ENCODE results near the gene CIITA. TPM values are rescaled to one million over a fixed set of nuclear protein-coding genes. Genes with fewer than 3 reads are reported as not detected.

CIITA gene
- total RNA-seq, 4 donors from 2014 or later = 1.2 to 26.9 (median 13.9) TPM

DNA sequence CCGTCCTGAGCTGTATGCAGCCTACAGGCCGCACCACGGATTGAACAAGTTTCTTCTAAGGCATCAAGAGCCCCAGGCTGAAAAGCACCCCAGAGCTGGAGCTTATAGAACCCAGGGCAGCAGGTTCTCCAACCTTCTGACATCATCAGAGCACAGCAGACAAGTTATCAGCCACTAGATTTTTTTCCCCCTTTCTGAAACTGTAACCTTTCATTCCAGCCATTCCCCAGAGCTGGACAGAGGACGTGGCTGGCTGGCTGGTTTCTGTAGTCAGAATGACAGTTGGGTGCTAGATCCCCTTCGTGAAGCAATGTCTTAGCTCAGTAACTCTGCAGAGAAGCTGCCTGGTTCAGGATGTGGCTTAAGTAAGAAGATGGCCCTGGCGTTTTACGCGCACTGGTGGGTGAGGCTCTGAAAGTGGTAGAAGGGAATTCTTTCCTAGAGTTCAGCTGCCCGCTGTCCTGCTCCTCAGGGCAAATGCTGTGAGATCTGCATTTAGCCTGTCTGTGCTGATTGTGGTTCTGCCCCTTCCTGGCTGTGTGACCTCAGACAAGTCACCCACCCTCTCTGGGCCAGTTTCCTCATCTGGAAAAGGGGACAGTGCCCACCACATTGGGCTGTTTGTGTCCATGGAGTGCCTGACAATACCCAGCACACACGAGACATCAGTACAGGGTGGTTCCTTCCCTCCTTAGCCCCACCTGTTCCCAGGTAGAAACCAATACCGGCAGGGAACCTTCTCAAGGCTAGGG is 56.1 kb downstream of the CIITA start:
- peaks cover 24 to 40% (median 35%) of the 10 kb centered on the region in 4 donors for H3K4me1 ChIP-seq
- H3K4me3 ChIP-seq = no peak overlapping the region
- in situ Hi-C loops (cut with MboI; ENCODE audit: low pct_ligation_motif_present in 1 of 4, low pct_unique_long_range_greater_than_20kb in 1 of 4, low sequenced_read_pairs in 3 of 4) (loop anchor here in 1 of 4 donors (10.0 kb wide), 1 partner anchor 188 kb away; the partner anchor contains the start of gene NUBP1), intact Hi-C loops (cut with DNase I; ENCODE audit: low total_unique reads) (loop anchor here (1.0 kb wide), 1 partner anchor 26 kb away; no protein-coding TSS in a partner anchor)
- H3K9me3 ChIP-seq = no peaks in the 10 kb centered on the region
- TF ChIP-seq POLR2A (IDR thresholded peaks at IDR 0.05) (no peak), EP300 (IDR thresholded peaks at IDR 0.05; ENCODE audit: low read depth) (no peak), CTCF (IDR thresholded peaks at IDR 0.05) (no peak), POLR2AphosphoS5 (IDR thresholded peaks at IDR 0.05) (no peak)
- no peak overlapping the region for H3K27ac ChIP-seq
- peaks cover 0 to 11% (median 0%) of the 10 kb centered on the region in 4 donors for H3K36me3 ChIP-seq
- no peaks in the 10 kb centered on the region for H3K27me3 ChIP-seq
- 77 to 83% methylated on average over 3 to 11 of the region's 11 CpGs for WGBS, 2 donors (ENCODE audit: low coverage in 1 of 2)
- no peak for DNase-seq

DNA sequence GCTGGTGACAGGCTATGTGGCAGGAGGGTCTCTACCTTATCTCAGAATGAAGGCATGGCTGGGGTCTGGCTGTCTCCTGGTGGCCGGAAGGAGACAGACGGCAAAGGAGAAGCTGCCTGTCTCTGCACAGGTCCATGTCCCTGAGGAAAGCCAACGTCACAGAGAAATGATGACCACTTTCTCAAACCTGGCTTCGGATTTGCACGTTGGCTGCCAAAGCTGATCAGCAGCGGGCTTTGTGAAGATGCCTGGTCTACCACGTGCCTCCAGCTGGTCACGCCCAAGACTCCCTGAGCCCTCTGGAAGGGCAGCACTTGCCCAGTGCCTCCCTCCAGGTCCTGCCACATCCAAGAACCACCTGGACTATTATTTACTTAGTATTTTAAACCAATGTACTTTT is 56.9 kb downstream of the CIITA start:
- Histone ChIP-seq H3K27me3 (no peaks in the 10 kb centered on the region), H3K4me1 (peaks cover 31 to 47% (median 42%) of the 10 kb centered on the region in 4 donors), H3K27ac (no peak overlapping the region), H3K36me3 (peaks cover 0 to 4% (median 0%) of the 10 kb centered on the region in 4 donors), H3K9me3 (no peaks in the 10 kb centered on the region), H3K4me3 (no peak overlapping the region)
- intact Hi-C loops (cut with DNase I; ENCODE audit: low total_unique reads) = no loop called here
- no peak for DNase-seq
- in situ Hi-C loops (cut with MboI; ENCODE audit: low pct_ligation_motif_present in 1 of 4, low pct_unique_long_range_greater_than_20kb in 1 of 4, low sequenced_read_pairs in 3 of 4) = loop anchor here in 1 of 4 donors (10.0 kb wide), 1 partner anchor 189 kb away; the partner anchor contains the start of gene NUBP1
- 68 to 73% methylated on average over 3 to 8 of the region's 8 CpGs for WGBS, 2 donors (ENCODE audit: low coverage in 1 of 2)
- no peak for TF ChIP-seq CTCF (IDR thresholded peaks at IDR 0.05)
- TF ChIP-seq POLR2AphosphoS5 (IDR thresholded peaks at IDR 0.05) = no peak
- no peak for TF ChIP-seq EP300 (IDR thresholded peaks at IDR 0.05; ENCODE audit: low read depth)
- TF ChIP-seq POLR2A (IDR thresholded peaks at IDR 0.05) = no peak

GRCh38 chr16:10934325-10935107 is 57.5 kb downstream of the CIITA start:
- intact Hi-C loops (cut with DNase I; ENCODE audit: low total_unique reads) (no loop called here), in situ Hi-C loops (cut with MboI; ENCODE audit: low pct_ligation_motif_present in 1 of 4, low pct_unique_long_range_greater_than_20kb in 1 of 4, low sequenced_read_pairs in 3 of 4) (loop anchor here in 2 of 4 donors (5.0 to 10.0 kb wide), 2 partner anchors 190 to 407 kb away; partner anchors contain the start of gene NUBP1 (in 1 of the 2))
- 88 to 100% methylated on average over 1 to 13 of the region's 13 CpGs for WGBS, 2 donors (ENCODE audit: low coverage in 1 of 2)
- no peak for TF ChIP-seq CTCF (IDR thresholded peaks at IDR 0.05)
- no peak for TF ChIP-seq EP300 (IDR thresholded peaks at IDR 0.05; ENCODE audit: low read depth)
- TF ChIP-seq POLR2A (IDR thresholded peaks at IDR 0.05) = no peak
- no peak for TF ChIP-seq POLR2AphosphoS5 (IDR thresholded peaks at IDR 0.05)
- H3K36me3 ChIP-seq = no peaks in the 10 kb centered on the region
- H3K27me3 ChIP-seq = no peaks in the 10 kb centered on the region
- no peaks in the 10 kb centered on the region for H3K9me3 ChIP-seq
- H3K27ac ChIP-seq = no peak overlapping the region
- no peak overlapping the region for H3K4me3 ChIP-seq
- H3K4me1 ChIP-seq = peaks cover 38 to 54% (median 49%) of the 10 kb centered on the region in 4 donors
- no peak for DNase-seq

Measured in transverse colon (tissue), 4 donors.